ENCODE results near the gene THY1. TPM values are rescaled to one million over a fixed set of nuclear protein-coding genes. Genes with fewer than 3 reads are reported as not detected.
"Not testable (repeated sequence)": the region's sequence is repeated elsewhere in the genome, so short reads cannot be mapped to it uniquely, and the experiment has no call there.

Gene THY1
- total RNA-seq, 1 experiment from 2014 or later = 13.7 TPM

GRCh38 chr11:119438599-119438998, 15.6 kb upstream of the THY1 start:
- intact Hi-C loops (cut with micrococcal nuclease; ENCODE audit: unreplicated experiment) (no loop called here), in situ Hi-C loops (cut with HindIII; ENCODE audit: low pct_unique_long_range_greater_than_20kb, low sequenced_read_pairs) (no loop called here)
- Histone ChIP-seq H3K4me1 (ENCODE audit: control insufficient read depth, insufficient read depth, low read length) (no peaks in the 10 kb centered on the region), H3K9me3 (ENCODE audit: control insufficient read depth, insufficient read depth, low read depth, low read length) (no peaks in the 10 kb centered on the region), H3K4me3 (ENCODE audit: low read depth in 2 of 2, low read length in 2 of 2) (no peak overlapping the region), H3K27ac (ENCODE audit: low read length) (no peak overlapping the region), H3K36me3 (ENCODE audit: control insufficient read depth, insufficient read depth, low read length) (no peaks in the 10 kb centered on the region), H3K27me3 (ENCODE audit: control insufficient read depth, insufficient read depth, low read length) (no peaks in the 10 kb centered on the region)
- ATAC-seq = no peak; the same call in 1 of the 2 replicates
- ChIA-PET CTCF (no interaction called here), POLR2A (no interaction called here)
- no TSS peak for BruUV-seq (replicated peaks)
- TF ChIP-seq SIN3A (IDR thresholded peaks at IDR 0.05; ENCODE audit: borderline replicate concordance, insufficient read depth, low read depth, low read length) (no peak), POLR2AphosphoS5 (IDR thresholded peaks at IDR 0.05; ENCODE audit: low read depth, low read length) (no peak), TCF7L2 (IDR thresholded peaks at IDR 0.05; ENCODE audit: low read depth, low read length) (no peak)
- TF ChIP-seq, protein P1, sequence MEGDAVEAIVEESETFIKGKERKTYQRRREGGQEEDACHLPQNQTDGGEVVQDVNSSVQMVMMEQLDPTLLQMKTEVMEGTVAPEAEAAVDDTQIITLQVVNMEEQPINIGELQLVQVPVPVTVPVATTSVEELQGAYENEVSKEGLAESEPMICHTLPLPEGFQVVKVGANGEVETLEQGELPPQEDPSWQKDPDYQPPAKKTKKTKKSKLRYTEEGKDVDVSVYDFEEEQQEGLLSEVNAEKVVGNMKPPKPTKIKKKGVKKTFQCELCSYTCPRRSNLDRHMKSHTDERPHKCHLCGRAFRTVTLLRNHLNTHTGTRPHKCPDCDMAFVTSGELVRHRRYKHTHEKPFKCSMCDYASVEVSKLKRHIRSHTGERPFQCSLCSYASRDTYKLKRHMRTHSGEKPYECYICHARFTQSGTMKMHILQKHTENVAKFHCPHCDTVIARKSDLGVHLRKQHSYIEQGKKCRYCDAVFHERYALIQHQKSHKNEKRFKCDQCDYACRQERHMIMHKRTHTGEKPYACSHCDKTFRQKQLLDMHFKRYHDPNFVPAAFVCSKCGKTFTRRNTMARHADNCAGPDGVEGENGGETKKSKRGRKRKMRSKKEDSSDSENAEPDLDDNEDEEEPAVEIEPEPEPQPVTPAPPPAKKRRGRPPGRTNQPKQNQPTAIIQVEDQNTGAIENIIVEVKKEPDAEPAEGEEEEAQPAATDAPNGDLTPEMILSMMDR (IDR thresholded peaks at IDR 0.05) = no peak
- TF ChIP-seq, protein P2, sequence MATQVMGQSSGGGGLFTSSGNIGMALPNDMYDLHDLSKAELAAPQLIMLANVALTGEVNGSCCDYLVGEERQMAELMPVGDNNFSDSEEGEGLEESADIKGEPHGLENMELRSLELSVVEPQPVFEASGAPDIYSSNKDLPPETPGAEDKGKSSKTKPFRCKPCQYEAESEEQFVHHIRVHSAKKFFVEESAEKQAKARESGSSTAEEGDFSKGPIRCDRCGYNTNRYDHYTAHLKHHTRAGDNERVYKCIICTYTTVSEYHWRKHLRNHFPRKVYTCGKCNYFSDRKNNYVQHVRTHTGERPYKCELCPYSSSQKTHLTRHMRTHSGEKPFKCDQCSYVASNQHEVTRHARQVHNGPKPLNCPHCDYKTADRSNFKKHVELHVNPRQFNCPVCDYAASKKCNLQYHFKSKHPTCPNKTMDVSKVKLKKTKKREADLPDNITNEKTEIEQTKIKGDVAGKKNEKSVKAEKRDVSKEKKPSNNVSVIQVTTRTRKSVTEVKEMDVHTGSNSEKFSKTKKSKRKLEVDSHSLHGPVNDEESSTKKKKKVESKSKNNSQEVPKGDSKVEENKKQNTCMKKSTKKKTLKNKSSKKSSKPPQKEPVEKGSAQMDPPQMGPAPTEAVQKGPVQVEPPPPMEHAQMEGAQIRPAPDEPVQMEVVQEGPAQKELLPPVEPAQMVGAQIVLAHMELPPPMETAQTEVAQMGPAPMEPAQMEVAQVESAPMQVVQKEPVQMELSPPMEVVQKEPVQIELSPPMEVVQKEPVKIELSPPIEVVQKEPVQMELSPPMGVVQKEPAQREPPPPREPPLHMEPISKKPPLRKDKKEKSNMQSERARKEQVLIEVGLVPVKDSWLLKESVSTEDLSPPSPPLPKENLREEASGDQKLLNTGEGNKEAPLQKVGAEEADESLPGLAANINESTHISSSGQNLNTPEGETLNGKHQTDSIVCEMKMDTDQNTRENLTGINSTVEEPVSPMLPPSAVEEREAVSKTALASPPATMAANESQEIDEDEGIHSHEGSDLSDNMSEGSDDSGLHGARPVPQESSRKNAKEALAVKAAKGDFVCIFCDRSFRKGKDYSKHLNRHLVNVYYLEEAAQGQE (IDR thresholded peaks at IDR 0.05; ENCODE audit: insufficient read depth in 1 of 2, low read depth in 2 of 2, low read length in 1 of 2) = no peak
- no peak for DNase-seq (ENCODE audit: low read depth, low spot score)

DNA sequence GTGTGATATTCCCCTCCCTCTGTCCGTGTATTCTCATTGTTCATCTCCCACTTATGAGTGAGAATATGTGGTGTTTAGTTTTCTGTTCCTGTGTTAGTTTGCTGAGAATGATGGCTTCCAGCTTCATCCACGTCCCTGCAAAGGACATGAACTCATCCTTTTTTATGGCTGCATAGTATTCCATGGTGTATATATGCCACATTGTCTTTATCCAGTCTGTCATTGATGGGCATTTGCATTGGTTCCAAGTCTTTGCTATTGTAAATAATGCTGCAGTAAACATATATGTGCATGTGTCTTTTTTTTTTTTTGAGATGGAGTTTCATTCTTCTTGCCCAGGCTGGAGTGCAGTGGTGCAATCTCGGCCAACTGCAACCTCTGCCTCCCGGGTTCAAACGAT, 14.5 kb upstream of the THY1 start:
- intact Hi-C loops (cut with micrococcal nuclease; ENCODE audit: unreplicated experiment); DNase-seq (ENCODE audit: low read depth, low spot score); H3K27ac ChIP-seq (ENCODE audit: low read length); H3K27me3 ChIP-seq (ENCODE audit: control insufficient read depth, insufficient read depth, low read length); POLR2A ChIA-PET; ATAC-seq; H3K36me3 ChIP-seq (ENCODE audit: control insufficient read depth, insufficient read depth, low read length); H3K4me3 ChIP-seq (ENCODE audit: low read depth in 2 of 2, low read length in 2 of 2); H3K4me1 ChIP-seq (ENCODE audit: control insufficient read depth, insufficient read depth, low read length); CTCF ChIA-PET; in situ Hi-C loops (cut with HindIII; ENCODE audit: low pct_unique_long_range_greater_than_20kb, low sequenced_read_pairs); H3K9me3 ChIP-seq (ENCODE audit: control insufficient read depth, insufficient read depth, low read depth, low read length); BruUV-seq (replicated peaks): not testable (repeated sequence)

- intact Hi-C loops (cut with micrococcal nuclease; ENCODE audit: unreplicated experiment) (no loop called here), in situ Hi-C loops (cut with HindIII; ENCODE audit: low pct_unique_long_range_greater_than_20kb, low sequenced_read_pairs) (no loop called here)
- DNase-seq (ENCODE audit: low read depth, low spot score) (no peak), ATAC-seq (no peak)
- no peaks in the 10 kb centered on the region for H3K36me3 ChIP-seq (ENCODE audit: control insufficient read depth, insufficient read depth, low read length)
- no peaks in the 10 kb centered on the region for H3K9me3 ChIP-seq (ENCODE audit: control insufficient read depth, insufficient read depth, low read depth, low read length)
- H3K4me1 ChIP-seq (ENCODE audit: control insufficient read depth, insufficient read depth, low read length) = peaks cover 10% of the 10 kb centered on the region; the same call in 1 of the 2 replicates
- H3K4me3 ChIP-seq (ENCODE audit: low read depth in 2 of 2, low read length in 2 of 2) = no peak overlapping the region
- no peak for TF ChIP-seq TCF7L2 (IDR thresholded peaks at IDR 0.05; ENCODE audit: low read depth, low read length)
- TF ChIP-seq, protein P2 (IDR thresholded peaks at IDR 0.05; ENCODE audit: insufficient read depth in 1 of 2, low read depth in 2 of 2, low read length in 1 of 2) = no peak
- TF ChIP-seq SIN3A (IDR thresholded peaks at IDR 0.05; ENCODE audit: borderline replicate concordance, insufficient read depth, low read depth, low read length) = no peak
- no peak for TF ChIP-seq POLR2AphosphoS5 (IDR thresholded peaks at IDR 0.05; ENCODE audit: low read depth, low read length)
- TF ChIP-seq, protein P1 (IDR thresholded peaks at IDR 0.05) = no peak
- ChIA-PET POLR2A (no interaction called here), CTCF (no interaction called here)
- BruUV-seq (replicated peaks) = no TSS peak
- H3K27ac ChIP-seq (ENCODE audit: low read length) = no peak overlapping the region
- H3K27me3 ChIP-seq (ENCODE audit: control insufficient read depth, insufficient read depth, low read length) = no peaks in the 10 kb centered on the region
Measured at GRCh38 chr11:119436711-119437110, 13.7 kb upstream of the THY1 start.
